GM12878 (cell line): Measurements from ENCODE around the gene ZBTB5. TPM values are rescaled to one million over a fixed set of nuclear protein-coding genes. Genes with fewer than 3 reads are reported as not detected.

Source experiments
- ATAC-seq: fragments of 200-7000 bp; cut with Tn5 transposase; 3 replicates; pipeline ENCODE4 v1.9.1; 2020; ENCODE audit warnings: mild to moderate bottlenecking, moderate library complexity
- BruUV-seq: library from RNA; stranded (reverse); fragments of 400-500 nt; replicated peaks from 2 replicates; lab custom pipeline; 2021; lab: Mats Ljungman, UMichigan
- CTCF ChIA-PET: fragments of 300-600 bp; sonication (Branson Sonifier 250); formaldehyde crosslinking; extraction: SDS; loops from one replicate; lab custom pipeline; 2021; ENCODE audit warnings: inconsistent platforms; lab: Yijun Ruan, JAX
- POLR2A ChIA-PET: fragments of 350-600 bp; formaldehyde crosslinking; extraction: SDS; loops from one replicate; lab custom pipeline; 2021; ENCODE audit warnings: inconsistent platforms; lab: Charles Lee
- RAD21 ChIA-PET: fragments of 300-600 bp; sonication (Branson Sonifier 250); formaldehyde crosslinking; loops from one replicate; lab custom pipeline; 2023; ENCODE audit warnings: antibody characterized with exemption; ENCODE audit not compliant: unreplicated experiment; lab: Charles Lee
- SMC1A ChIA-PET: fragments of 300-600 bp; sonication (Branson Sonifier 250); formaldehyde crosslinking; loops from one replicate; lab custom pipeline; 2023; ENCODE audit not compliant: unreplicated experiment, uncharacterized antibody; lab: Charles Lee
- DNase-seq: peaks from one replicate; pipeline ENCODE4 v3.0.0-alpha.2; 2011; ENCODE audit warnings: low read depth, low spot score
- FAIRE-seq: peaks from 3 replicates; lab custom pipeline; 2011; peaks lifted over from hg19 to GRCh38; lab: Jason Lieb, UNC
- H2AFZ ChIP-seq: 2 replicates; pipeline ENCODE4 v1.6.0; 2011; ENCODE audit warnings: low read depth, low read length, control low read depth; ENCODE audit not compliant: control insufficient read depth
- H3K27ac ChIP-seq: 2 replicates; pipeline ENCODE4 v1.5.1; 2011; ENCODE audit warnings: control low read depth; ENCODE audit not compliant: control insufficient read depth, insufficient read depth
- H3K27me3 ChIP-seq, 2 experiments: replicated peaks in 1 of 2; 2 replicates each; pipeline versions ENCODE4 v1.6.0 to v1.6.1; 2011; ENCODE audit warnings: low read length in 1 of 2; ENCODE audit not compliant: control insufficient read depth in 2 of 2, insufficient read depth in 2 of 2
- H3K36me3 ChIP-seq, 2 experiments: 2 replicates each; pipeline ENCODE4 v1.5.1; 2011; ENCODE audit warnings: low read length in 1 of 2; ENCODE audit not compliant: control insufficient read depth in 2 of 2, insufficient read depth in 2 of 2
- H3K4me1 ChIP-seq: 2 replicates; pipeline ENCODE4 v1.6.1; 2011; ENCODE audit warnings: mild to moderate bottlenecking, low read length, moderate library complexity, mixed read lengths; ENCODE audit not compliant: control insufficient read depth, insufficient read depth
- H3K4me2 ChIP-seq: 2 replicates; pipeline ENCODE4 v1.6.0; 2011; ENCODE audit warnings: control low read depth; ENCODE audit not compliant: control insufficient read depth, insufficient read depth
- H3K4me3 ChIP-seq: fragments of 200-600 bp; sonication (generic); 2 replicates; pipeline ENCODE4 v1.5.1; 2016
- H3K79me2 ChIP-seq: 2 replicates; pipeline ENCODE4 v1.6.0; 2011; ENCODE audit warnings: low read length; ENCODE audit not compliant: control insufficient read depth, insufficient read depth
- H3K9ac ChIP-seq: 2 replicates; pipeline ENCODE4 v1.8.0; 2011; ENCODE audit warnings: low read length, control low read depth, mixed read lengths; ENCODE audit not compliant: control insufficient read depth, insufficient read depth
- H3K9me3 ChIP-seq: replicated peaks from 3 replicates; pipeline ENCODE4 v1.5.1; 2011; ENCODE audit warnings: mild to moderate bottlenecking, low read length; ENCODE audit not compliant: control insufficient read depth, insufficient read depth
- H4K20me1 ChIP-seq: 2 replicates; pipeline ENCODE4 v1.6.0; 2011; ENCODE audit not compliant: control insufficient read depth, insufficient read depth
- ATF7 ChIP-seq: fragments of 450-650 bp; IDR thresholded peaks from 2 replicates; pipeline ENCODE4 v1.6.1; 2016; ENCODE audit warnings: low read depth, mild to moderate bottlenecking
- EGR1 ChIP-seq, 2 experiments: IDR thresholded peaks; 1 replicate in 1 of 2; 2 replicates in 1 of 2; pipeline ENCODE4 v1.6.1; 2011 to 2012; ENCODE audit warnings: low read depth in 2 of 2, low read length in 2 of 2, borderline replicate concordance in 1 of 2, mild to moderate bottlenecking in 1 of 2, moderate library complexity in 1 of 2
- WGBS: methylation state at CpG from one replicate; pipeline ENCODE4 v1.1.6; 2016; ENCODE audit warnings: low lambda C conversion rate; ENCODE audit not compliant: insufficient replicate concordance, insufficient coverage; ENCODE audit errors: missing lambda C conversion rate; 5-methylcytosine and 5-hydroxymethylcytosine counted together
- in situ Hi-C: fragments of 300-500 bp; cut with MboI; formaldehyde crosslinking; loops from 9 replicates; pipeline ENCODE4 v1.14.3; 2018; ENCODE audit warnings: mixed read lengths
- intact Hi-C: fragments of 100-400 bp; cut with micrococcal nuclease; formaldehyde crosslinking; loops from one replicate; pipeline ENCODE4 v1.14.2; 2022; ENCODE audit not compliant: unreplicated experiment
- polyA plus RNA-seq, 11 experiments: library from polyadenylated mRNA; depleted of rRNA in 4 of 11; unstranded in 6 of 11; stranded (reverse) in 5 of 11; fragments of >200 nt; fragmentation: Nextera tagmentation in 4 of 11; fragmentation: Illumina TruSeq in 1 of 11; extraction: Ambion mirVana in 4 of 11; extraction: Trizol in 1 of 11; gene quantifications; 1 replicate in 1 of 11; 2 replicates in 10 of 11; pipeline versions ENCODE4 v1.2.1 to v1.2.3, GENCODE V29; 2011 to 2016; ENCODE audit warnings: inconsistent platforms in 2 of 11, missing spikeins in 2 of 11, low read depth in 1 of 11
- total RNA-seq, 4 experiments: library from RNA; depleted of rRNA in 3 of 4; stranded (reverse); fragments of >200 nt in 3 of 4; fragmentation: Illumina TruSeq in 1 of 4; extraction: Trizol in 1 of 4; gene quantifications; 2 replicates each; pipeline versions ENCODE4 v1.2.1 to v1.2.3, GENCODE V29; 2013 to 2021

The ZBTB5 gene
- total and polyA plus RNA-seq, 10 of the 15 experiments (the other 5 are each of a cell fraction or from before 2014, with no cell fraction given), result 1.4 to 32.5 (median 12.1) TPM

DNA sequence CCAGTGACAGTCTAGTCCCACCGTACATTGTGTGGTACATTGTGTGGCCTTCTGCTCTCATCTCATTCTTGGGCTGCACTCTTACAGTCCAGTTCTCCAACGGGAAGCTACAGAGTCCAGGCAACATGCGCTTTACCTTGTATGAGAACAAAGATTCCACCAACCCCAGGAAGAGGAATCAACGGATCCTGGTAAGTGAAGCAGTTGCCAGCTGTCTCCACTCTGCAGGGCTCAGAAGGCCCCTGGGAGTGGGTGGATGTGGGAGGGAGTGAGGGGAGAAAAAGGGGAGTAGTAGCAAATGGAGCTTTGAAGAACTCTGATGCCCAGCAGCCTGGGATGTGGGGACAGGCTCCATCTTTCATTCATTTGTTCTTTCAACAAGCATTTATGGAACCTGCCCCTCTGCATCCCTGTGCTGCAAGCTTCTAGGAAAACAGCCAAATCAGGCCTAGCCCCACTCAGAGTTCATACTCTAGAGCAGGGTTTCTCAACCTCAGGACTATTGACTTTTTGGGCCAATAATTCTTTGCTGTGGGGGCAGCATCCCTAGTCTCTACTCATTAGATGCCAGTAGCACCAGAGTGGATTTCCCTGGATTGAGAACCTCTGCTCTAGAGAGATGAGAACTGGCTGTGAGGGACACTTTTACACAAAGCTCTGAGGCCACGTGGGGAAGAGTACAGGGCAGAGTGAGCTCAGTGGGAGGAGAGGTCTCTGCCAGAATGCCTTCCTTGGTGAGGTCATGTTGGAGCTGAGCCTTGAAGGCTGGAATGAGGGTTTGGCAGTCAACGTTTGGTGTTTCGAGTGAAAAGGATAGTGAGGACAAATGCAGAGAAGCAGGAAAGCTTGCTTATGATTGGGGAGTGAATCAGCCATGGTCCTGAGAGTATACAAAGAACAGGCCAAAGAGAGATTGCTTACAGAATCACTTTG is 21.6 kb upstream of the ZBTB5 start:
- in situ Hi-C loops, result loop anchor here (5.0 to 25.0 kb wide), 2 partner anchors 420 to 525 kb away; no protein-coding TSS in a partner anchor
- Histone ChIP-seq H2AFZ (peak overlapping the region; percentile 94; the same call in 1 of the 2 replicates), H3K36me3 (peaks cover 0 to 9% of the 10 kb centered on the region in 2 experiments; a peak in 1 of 4 replicates), H3K4me1 (peaks cover 14% of the 10 kb centered on the region), H3K27me3 (0 out of 4 replicates have a peak, but pooled peaks cover 0 to under 1% of the 10 kb centered on the region in 2 experiments), H3K9me3 (no peaks in the 10 kb centered on the region), H3K79me2 (peaks cover 31% of the 10 kb centered on the region), H3K4me3 (peak overlapping the region; percentile 100), H3K4me2 (peak overlapping the region; percentile 99)
- ATAC-seq (peak; percentile 22), DNase-seq (no peak)
- TSS peak; percentile 51 for BruUV-seq
- 0 out of 3 replicates have a peak, but pooled peaks of 1 of the 2 experiments have one; percentile 41 for TF ChIP-seq EGR1 (IDR thresholded peaks at IDR 0.05; ENCODE audit: borderline replicate concordance in 1 of 2, low read depth in 2 of 2, low read length in 2 of 2)
- no peak for TF ChIP-seq ATF7
- TF ChIP-seq, all 136 proteins: peak for 1
- Histone ChIP-seq H3K27ac (peak overlapping the region; percentile 71), H3K9ac (peak overlapping the region; percentile 92), H4K20me1 (no peaks in the 10 kb centered on the region)
- CTCF ChIA-PET, result interaction anchor here (0.8 to 3.0 kb wide), 9 partner anchors 9 to 310 kb away, joined by 3 to 13 read pairs (median 4); partner anchors contain the start of gene TOMM5
- 5% methylated on average over 7 of the region's 7 CpGs for WGBS
- intact Hi-C loops, result loop anchor here (2.0 to 10.0 kb wide), 3 partner anchors 90 to 298 kb away; partner anchors contain the start of genes EXOSC3, FBXO10 and TOMM5
- SMC1A ChIA-PET, result interaction anchor here (0.7 to 4.9 kb wide), 17 partner anchors 9 to 614 kb away, joined by 3 to 21 read pairs (median 5); partner anchors contain the start of genes FBXO10 and TOMM5
- RAD21 ChIA-PET, result interaction anchor here (0.8 to 3.7 kb wide), 11 partner anchors 21 to 416 kb away, joined by 3 to 18 read pairs (median 5); partner anchors contain the start of genes FBXO10, TOMM5 and ZBTB5
- FAIRE-seq, result no peak
- POLR2A ChIA-PET, result interaction anchor here (0.6 to 4.0 kb wide), 12 partner anchors 10 to 348 kb away, joined by 3 to 28 read pairs (median 4); partner anchors contain the start of genes TOMM5 and ZBTB5
